ENCODE data around the gene CA10. TPM values are rescaled to one million over a fixed set of nuclear protein-coding genes. Genes with fewer than 3 reads are reported as not detected.

Gene CA10
- total and polyA plus RNA-seq, 2 experiments from 2014 or later: 0.33 TPM; not detected in 1

DNA sequence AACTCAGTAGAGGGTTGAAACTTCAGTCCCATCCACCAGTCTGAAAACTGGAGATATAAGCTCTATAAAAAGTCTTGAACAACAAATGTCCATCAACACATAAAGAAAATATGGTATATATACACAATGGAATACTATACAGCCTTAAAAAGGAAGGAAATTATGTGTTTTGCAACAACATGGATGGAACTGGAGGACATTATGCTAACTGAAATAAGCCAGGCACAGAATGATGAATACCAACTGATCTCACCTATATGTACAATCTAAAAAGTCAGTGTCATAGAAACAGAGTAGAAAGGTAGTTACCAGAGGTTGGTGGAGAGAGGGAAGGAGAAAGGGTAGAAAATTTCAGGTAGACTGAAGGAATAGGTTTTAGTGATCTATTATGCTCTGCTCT lies 438.1 kb downstream of the CA10 start:
- Histone ChIP-seq H3K27me3 (no peaks in the 10 kb centered on the region), H3K36me3 (replicated peaks; ENCODE audit: insufficient read depth, low read depth) (no peaks in the 10 kb centered on the region), H3K9me3 (ENCODE audit: low read depth) (no peaks in the 10 kb centered on the region), H3K4me1 (ENCODE audit: insufficient read depth) (no peaks in the 10 kb centered on the region), H3K79me2 (no peaks in the 10 kb centered on the region), H2AFZ (no peak overlapping the region), H4K20me1 (ENCODE audit: insufficient read depth, poor library complexity, severe bottlenecking) (no peaks in the 10 kb centered on the region), H3K4me2 (no peak overlapping the region), H3K9me2 (replicated peaks; ENCODE audit: insufficient read depth) (no peaks in the 10 kb centered on the region), H3K4me3 (no peak overlapping the region), H3K27ac (no peak overlapping the region)
- TF ChIP-seq EZH2 (IDR thresholded peaks at IDR 0.05; ENCODE audit: borderline replicate concordance) (no peak), EZH2phosphoT487 (IDR thresholded peaks at IDR 0.05; ENCODE audit: low read depth, severe bottlenecking, unreplicated experiment) (no peak)
- TF ChIP-seq, protein P1, sequence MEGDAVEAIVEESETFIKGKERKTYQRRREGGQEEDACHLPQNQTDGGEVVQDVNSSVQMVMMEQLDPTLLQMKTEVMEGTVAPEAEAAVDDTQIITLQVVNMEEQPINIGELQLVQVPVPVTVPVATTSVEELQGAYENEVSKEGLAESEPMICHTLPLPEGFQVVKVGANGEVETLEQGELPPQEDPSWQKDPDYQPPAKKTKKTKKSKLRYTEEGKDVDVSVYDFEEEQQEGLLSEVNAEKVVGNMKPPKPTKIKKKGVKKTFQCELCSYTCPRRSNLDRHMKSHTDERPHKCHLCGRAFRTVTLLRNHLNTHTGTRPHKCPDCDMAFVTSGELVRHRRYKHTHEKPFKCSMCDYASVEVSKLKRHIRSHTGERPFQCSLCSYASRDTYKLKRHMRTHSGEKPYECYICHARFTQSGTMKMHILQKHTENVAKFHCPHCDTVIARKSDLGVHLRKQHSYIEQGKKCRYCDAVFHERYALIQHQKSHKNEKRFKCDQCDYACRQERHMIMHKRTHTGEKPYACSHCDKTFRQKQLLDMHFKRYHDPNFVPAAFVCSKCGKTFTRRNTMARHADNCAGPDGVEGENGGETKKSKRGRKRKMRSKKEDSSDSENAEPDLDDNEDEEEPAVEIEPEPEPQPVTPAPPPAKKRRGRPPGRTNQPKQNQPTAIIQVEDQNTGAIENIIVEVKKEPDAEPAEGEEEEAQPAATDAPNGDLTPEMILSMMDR (IDR thresholded peaks at IDR 0.05; ENCODE audit: poor library complexity): no peak
- DNase-seq (ENCODE audit: low spot score): no peak

DNA sequence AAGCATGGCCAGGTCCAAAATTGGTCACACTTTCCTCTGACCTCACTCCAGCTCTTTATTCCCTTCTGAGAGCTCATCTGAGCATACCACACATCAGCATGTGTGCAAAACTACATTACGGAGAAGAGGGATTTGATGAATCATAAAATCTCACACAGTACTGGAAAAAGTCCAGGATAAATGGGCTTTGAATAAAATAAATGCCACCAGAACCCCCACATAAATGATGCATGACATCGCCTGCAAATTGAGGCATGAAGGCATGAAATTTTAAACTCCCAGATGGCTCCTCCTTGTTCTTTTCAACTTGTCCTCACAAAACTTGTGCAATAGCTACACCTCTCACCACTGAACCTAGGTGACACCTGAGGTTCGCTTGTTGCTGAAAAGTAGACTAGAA lies 439.5 kb downstream of the CA10 start:
- no peaks in the 10 kb centered on the region for H3K4me1 ChIP-seq (ENCODE audit: insufficient read depth)
- no peaks in the 10 kb centered on the region for H3K9me2 ChIP-seq (replicated peaks; ENCODE audit: insufficient read depth)
- H3K27me3 ChIP-seq: no peaks in the 10 kb centered on the region
- H3K4me3 ChIP-seq: no peak overlapping the region
- H3K4me2 ChIP-seq: no peak overlapping the region
- H3K36me3 ChIP-seq (replicated peaks; ENCODE audit: insufficient read depth, low read depth): no peaks in the 10 kb centered on the region
- no peak for TF ChIP-seq EZH2phosphoT487 (IDR thresholded peaks at IDR 0.05; ENCODE audit: low read depth, severe bottlenecking, unreplicated experiment)
- no peak for TF ChIP-seq EZH2 (IDR thresholded peaks at IDR 0.05; ENCODE audit: borderline replicate concordance)
- TF ChIP-seq, protein P1 (IDR thresholded peaks at IDR 0.05; ENCODE audit: poor library complexity): no peak
- no peaks in the 10 kb centered on the region for H3K9me3 ChIP-seq (ENCODE audit: low read depth)
- no peaks in the 10 kb centered on the region for H3K79me2 ChIP-seq
- no peak overlapping the region for H2AFZ ChIP-seq
- no peaks in the 10 kb centered on the region for H4K20me1 ChIP-seq (ENCODE audit: insufficient read depth, poor library complexity, severe bottlenecking)
- no peak overlapping the region for H3K27ac ChIP-seq
- no peak for DNase-seq (ENCODE audit: low spot score)
- 84% methylated on average over 3 of the region's 3 CpGs for WGBS (ENCODE audit: low lambda C conversion rate, missing lambda C conversion rate)

DNA sequence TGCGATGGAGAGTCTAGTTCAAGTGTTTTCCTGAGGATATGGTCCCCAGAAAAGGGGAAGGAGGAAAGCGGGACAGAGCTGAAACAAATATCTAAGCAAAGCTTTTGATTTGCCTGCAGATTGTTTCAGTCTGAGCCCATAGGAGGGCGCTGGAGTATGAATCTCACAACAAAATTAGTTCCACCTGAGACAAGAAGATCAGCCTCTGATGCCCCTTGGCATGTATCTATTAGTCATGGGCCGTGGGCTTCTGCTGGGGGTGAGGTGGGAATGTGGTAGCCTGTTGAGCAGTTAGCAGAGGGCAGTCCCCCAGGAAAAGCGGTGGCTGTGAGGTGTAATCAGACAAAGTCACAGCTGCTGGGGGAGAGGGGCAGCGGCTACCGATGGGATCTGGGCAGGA lies 446.9 kb downstream of the CA10 start:
- Histone ChIP-seq H3K27me3 (no peaks in the 10 kb centered on the region), H3K9me3 (ENCODE audit: low read depth) (no peaks in the 10 kb centered on the region), H4K20me1 (ENCODE audit: insufficient read depth, poor library complexity, severe bottlenecking) (no peaks in the 10 kb centered on the region), H3K4me3 (no peak overlapping the region), H3K36me3 (replicated peaks; ENCODE audit: insufficient read depth, low read depth) (no peaks in the 10 kb centered on the region), H3K4me2 (no peak overlapping the region), H3K9me2 (replicated peaks; ENCODE audit: insufficient read depth) (no peaks in the 10 kb centered on the region), H3K79me2 (no peaks in the 10 kb centered on the region), H3K27ac (no peak overlapping the region), H2AFZ (no peak overlapping the region), H3K4me1 (ENCODE audit: insufficient read depth) (no peaks in the 10 kb centered on the region)
- WGBS (ENCODE audit: low lambda C conversion rate, missing lambda C conversion rate): 74% methylated on average over 7 of the region's 7 CpGs
- DNase-seq (ENCODE audit: low spot score): no peak
- TF ChIP-seq EZH2phosphoT487 (IDR thresholded peaks at IDR 0.05; ENCODE audit: low read depth, severe bottlenecking, unreplicated experiment): no peak
- no peak for TF ChIP-seq EZH2 (IDR thresholded peaks at IDR 0.05; ENCODE audit: borderline replicate concordance)
- TF ChIP-seq, protein P1 (IDR thresholded peaks at IDR 0.05; ENCODE audit: poor library complexity): no peak

DNA sequence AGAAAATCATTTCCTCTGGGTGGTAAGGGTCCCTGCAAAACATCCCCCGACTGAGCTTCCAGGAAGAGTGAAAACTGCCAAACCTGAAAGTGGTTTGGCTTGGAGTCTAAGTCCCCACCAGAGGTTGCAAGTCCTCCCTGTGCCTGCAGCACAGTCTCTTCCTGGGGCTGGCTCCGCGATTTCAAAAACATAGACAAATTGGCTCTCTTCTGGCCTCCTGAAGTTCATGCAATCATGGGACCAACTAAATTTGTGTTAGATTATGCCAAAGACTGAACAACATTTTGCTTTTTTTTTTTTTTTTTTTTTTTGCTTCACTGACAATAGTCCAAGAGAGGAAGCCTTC lies 447.9 kb downstream of the CA10 start:
- 81% methylated on average over 3 of the region's 3 CpGs for WGBS (ENCODE audit: low lambda C conversion rate, missing lambda C conversion rate)
- H3K27ac ChIP-seq: no peak overlapping the region
- H4K20me1 ChIP-seq (ENCODE audit: insufficient read depth, poor library complexity, severe bottlenecking): no peaks in the 10 kb centered on the region
- no peaks in the 10 kb centered on the region for H3K9me2 ChIP-seq (replicated peaks; ENCODE audit: insufficient read depth)
- H3K4me3 ChIP-seq: no peak overlapping the region
- no peak for DNase-seq (ENCODE audit: low spot score)
- no peaks in the 10 kb centered on the region for H3K36me3 ChIP-seq (replicated peaks; ENCODE audit: insufficient read depth, low read depth)
- TF ChIP-seq, protein P1 (IDR thresholded peaks at IDR 0.05; ENCODE audit: poor library complexity): no peak
- TF ChIP-seq EZH2phosphoT487 (IDR thresholded peaks at IDR 0.05; ENCODE audit: low read depth, severe bottlenecking, unreplicated experiment): no peak
- TF ChIP-seq EZH2 (IDR thresholded peaks at IDR 0.05; ENCODE audit: borderline replicate concordance): no peak
- H3K4me1 ChIP-seq (ENCODE audit: insufficient read depth): no peaks in the 10 kb centered on the region
- H3K79me2 ChIP-seq: no peaks in the 10 kb centered on the region
- no peaks in the 10 kb centered on the region for H3K27me3 ChIP-seq
- H3K4me2 ChIP-seq: no peak overlapping the region
- no peak overlapping the region for H2AFZ ChIP-seq
- no peaks in the 10 kb centered on the region for H3K9me3 ChIP-seq (ENCODE audit: low read depth)
